GM21423 (cell line): ENCODE results near the gene PHLDB2.

Experiments used
- ATAC-seq: cut with Tn5 transposase; IDR thresholded peaks from one replicate; pipeline ENCODE4 v1.9.1; 2021; ENCODE audit warnings: mild to moderate bottlenecking, moderate library complexity; ENCODE audit not compliant: unreplicated experiment

The PHLDB2 gene

DNA sequence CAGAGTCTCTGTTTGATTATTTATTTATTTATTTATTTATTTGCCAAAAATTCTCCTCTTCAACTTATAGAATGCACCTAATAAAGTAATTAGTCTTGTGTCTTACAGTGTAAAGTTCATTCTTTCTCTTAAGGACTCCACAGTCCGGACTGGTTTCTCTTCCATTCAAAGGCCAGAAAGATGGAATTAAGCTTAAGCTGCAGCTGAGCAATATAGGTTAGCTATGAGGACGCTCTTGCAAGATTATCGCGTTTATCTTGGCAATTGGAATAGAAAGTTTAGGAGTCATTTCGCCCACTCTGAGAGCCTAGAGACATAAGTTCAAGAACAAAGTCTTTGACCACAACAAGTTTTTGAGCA, 154.7 kb downstream of the PHLDB2 start:
- ATAC-seq = peak; percentile 25

DNA sequence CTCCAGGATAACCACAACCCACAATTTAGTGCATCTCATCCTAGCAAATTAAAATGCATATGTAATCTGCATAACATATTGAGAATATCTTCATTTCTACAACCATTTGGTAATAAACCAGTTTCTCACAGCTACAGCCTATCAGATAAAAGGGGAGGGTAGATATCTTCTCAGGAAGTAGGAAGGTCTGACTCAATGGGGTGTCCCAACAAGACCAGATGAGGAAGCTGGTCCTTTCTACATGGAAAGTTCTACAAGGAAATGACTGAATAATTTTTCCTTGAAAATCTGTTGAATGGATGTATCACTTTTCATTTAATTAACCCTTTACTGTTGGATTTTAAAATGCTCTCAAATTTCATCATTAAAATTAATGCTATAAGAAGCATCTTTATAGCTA, 158.0 kb downstream of the PHLDB2 start:
- ATAC-seq = no peak

DNA sequence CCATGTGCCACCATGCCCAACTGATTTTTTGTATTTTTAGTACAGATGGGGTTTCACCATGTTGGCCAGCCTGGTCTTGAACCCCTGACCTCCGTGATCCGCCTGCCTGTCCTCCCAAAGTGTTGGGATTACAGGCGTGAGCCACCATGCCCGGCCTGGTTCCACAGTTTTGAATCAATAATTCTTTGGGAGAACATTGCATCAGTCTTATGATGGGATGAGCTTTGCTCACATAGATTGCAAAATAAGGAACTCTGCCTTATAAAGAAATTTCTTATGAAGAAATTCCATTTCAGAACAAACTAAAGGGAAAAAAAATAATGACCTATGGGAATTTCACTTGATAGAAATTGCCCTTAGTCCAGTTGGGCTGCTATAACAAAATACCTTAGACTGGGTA, 159.6 kb downstream of the PHLDB2 start:
- ATAC-seq = no peak

DNA sequence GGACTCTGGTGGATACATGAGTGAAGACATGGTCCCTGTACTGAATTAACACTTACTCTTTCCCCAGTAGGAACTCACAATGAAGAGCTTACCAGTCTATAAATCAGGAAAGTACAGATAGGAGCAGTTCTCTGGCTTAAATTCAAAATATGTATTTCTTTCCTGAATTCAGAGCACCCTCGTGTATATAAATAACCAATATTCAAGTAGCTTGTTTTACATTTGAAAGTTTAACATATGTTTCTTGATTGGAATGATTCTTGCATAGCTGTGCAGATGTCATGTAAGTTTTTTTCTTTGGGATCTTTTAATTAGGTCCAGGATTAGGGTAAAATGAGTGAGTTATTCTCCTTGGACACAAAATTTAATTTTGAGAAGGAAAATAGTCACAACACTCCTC, 160.7 kb downstream of the PHLDB2 start:
- no peak for ATAC-seq

DNA sequence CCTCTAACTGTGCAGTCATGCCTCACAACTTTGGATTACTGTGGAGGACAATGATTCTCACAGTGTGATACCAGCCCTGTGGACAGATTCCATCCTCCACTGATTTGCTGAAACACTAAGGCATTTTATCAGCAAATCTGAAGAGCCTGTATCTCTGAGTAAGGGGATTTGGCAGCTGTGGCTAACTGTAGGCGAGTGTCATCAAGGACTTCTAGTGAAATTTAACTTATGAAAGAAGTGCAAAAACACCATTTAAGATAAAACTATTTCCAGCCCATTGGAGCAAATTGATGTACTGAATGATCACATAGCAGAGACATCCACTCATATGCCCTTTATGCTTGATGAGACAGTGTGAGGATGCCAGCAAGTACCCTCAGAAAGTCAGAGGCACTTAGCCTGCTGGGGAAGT, 161.6 kb downstream of the PHLDB2 start:
- no peak for ATAC-seq
